K562 (cell line): ENCODE results near the gene KCNK6. TPM values are rescaled to one million over a fixed set of nuclear protein-coding genes. Genes with fewer than 3 reads are reported as not detected.

Experiments used
- ARNT ChIP-seq, 2 experiments: fragments of 450-650 bp; IDR thresholded peaks; 2 replicates each; pipeline ENCODE4 v1.6.1; 2016; ENCODE audit warnings: mild to moderate bottlenecking in 1 of 2
- ATF7 ChIP-seq: fragments of 450-650 bp; IDR thresholded peaks from 2 replicates; pipeline ENCODE4 v1.7.1; 2014; ENCODE audit warnings: mild to moderate bottlenecking, moderate library complexity
- BMI1 ChIP-seq: fragments of 150-350 bp; IDR thresholded peaks from 2 replicates; pipeline ENCODE4 v1.6.1; 2014; ENCODE audit warnings: low read length
- C11orf30 ChIP-seq: fragments of 450-650 bp; IDR thresholded peaks from 2 replicates; pipeline ENCODE4 v1.6.1; 2016; ENCODE audit warnings: low read depth, mild to moderate bottlenecking
- CREBBP ChIP-seq: IDR thresholded peaks from one replicate; pipeline ENCODE4 v1.6.1; 2012; ENCODE audit warnings: low read depth, mild to moderate bottlenecking, control low read depth, inconsistent platforms, low read length
- FOXA1 ChIP-seq: fragments of 450-650 bp; IDR thresholded peaks from 2 replicates; pipeline ENCODE4 v1.6.1; 2016; ENCODE audit warnings: mild to moderate bottlenecking, borderline replicate concordance
- GTF2F1 ChIP-seq: IDR thresholded peaks from 2 replicates; pipeline ENCODE4 v1.6.1; 2011; ENCODE audit warnings: low read depth, low read length, improper control_type of control experiment
- KHSRP ChIP-seq: fragments of 450-650 bp; IDR thresholded peaks from 2 replicates; pipeline ENCODE4 v1.6.1; 2017
- MXI1 ChIP-seq: IDR thresholded peaks from 2 replicates; pipeline ENCODE4 v1.6.1; 2011; ENCODE audit warnings: low read depth, mild to moderate bottlenecking, improper control_type of control experiment, low read length
- POLR3A ChIP-seq: IDR thresholded peaks from 2 replicates; pipeline ENCODE4 v1.6.1; 2011; ENCODE audit warnings: borderline replicate concordance, mild to moderate bottlenecking, moderate library complexity; ENCODE audit not compliant: insufficient read length, insufficient read depth; ENCODE audit errors: extremely low read depth
- PURB ChIP-seq: sonication (generic); formaldehyde crosslinking; IDR thresholded peaks from 2 replicates; pipeline ENCODE4 v1.9.0; 2021; ENCODE audit warnings: low read depth, mild to moderate bottlenecking, missing genetic modification reagents
- WHSC1 ChIP-seq: IDR thresholded peaks from one replicate; pipeline ENCODE4 v1.6.1; 2012; ENCODE audit warnings: low read length, control low read depth, inconsistent platforms
- XRCC3 ChIP-seq: fragments of 450-650 bp; IDR thresholded peaks from 2 replicates; pipeline ENCODE4 v1.6.1; 2017; ENCODE audit warnings: mild to moderate bottlenecking, moderate library complexity
- ZBTB12 ChIP-seq: fragments of 250-450 bp; sonication (Bioruptor Pico); IDR thresholded peaks from 2 replicates; pipeline ENCODE4 v1.4.0; 2020
- ZNF134 ChIP-seq: fragments of 250-450 bp; sonication (Bioruptor Pico); conservative IDR thresholded peaks from 2 replicates; pipeline ENCODE4 v1.4.0; 2020
- ZNF316 ChIP-seq: fragments of 450-650 bp; IDR thresholded peaks from 2 replicates; pipeline ENCODE4 v1.6.1; 2016
- ZNF57 ChIP-seq: fragments of 450-650 bp; formaldehyde crosslinking; IDR thresholded peaks from 2 replicates; pipeline ENCODE4 v1.4.0; 2020; ENCODE audit warnings: mild to moderate bottlenecking, moderate library complexity
- polyA plus RNA-seq, 8 experiments: library from polyadenylated mRNA; depleted of rRNA in 4 of 8; stranded (reverse) in 5 of 8; unstranded in 3 of 8; fragments of >200 nt; fragmentation: Nextera tagmentation in 2 of 8; fragmentation: Illumina TruSeq in 1 of 8; extraction: Ambion mirVana in 2 of 8; extraction: Trizol in 1 of 8; gene quantifications; 2 replicates each; pipeline versions ENCODE4 v1.2.1 to v1.2.3, GENCODE V29; 2011 to 2014; ENCODE audit warnings: inconsistent platforms in 1 of 8, missing spikeins in 1 of 8
- total RNA-seq, 7 experiments: library from RNA; depleted of rRNA in 6 of 7; stranded (reverse); fragments of >200 nt in 6 of 7; fragmentation: Illumina TruSeq in 2 of 7; extraction: Trizol in 2 of 7; gene quantifications; 2 replicates each; pipeline versions ENCODE4 v1.2.1 to v1.2.3, GENCODE V29; 2011 to 2021; ENCODE audit warnings: low replicate concordance in 1 of 7

Gene KCNK6
- total and polyA plus RNA-seq, 9 of the 15 experiments (the other 6 are each of a cell fraction or from before 2014, with no cell fraction given): 0.05 to 0.42 (median 0.15) TPM

GRCh38 chr19:38317104-38317612, 2.5 kb upstream of the KCNK6 start (continued):
- TF ChIP-seq KHSRP: peak; percentile 61; the same call in 1 of the 2 replicates
- no peak for TF ChIP-seq BMI1
- TF ChIP-seq MXI1: no peak
- TF ChIP-seq ARNT (IDR thresholded peaks at IDR 0.05): peak; percentile 75 to 96; a peak in 3 of 4 replicates
- no peak for TF ChIP-seq ZNF316
- TF ChIP-seq ZNF57 (CRISPR knock-in tag): no peak
- no peak for TF ChIP-seq ZNF134 (CRISPR knock-in tag)
- TF ChIP-seq ATF7: peak; percentile 85; the same call in 1 of the 2 replicates
- TF ChIP-seq ZBTB12: peak; percentile 46; the same call in 1 of the 2 replicates
- TF ChIP-seq C11orf30: no peak
- no peak for TF ChIP-seq FOXA1
- no peak for TF ChIP-seq CREBBP
- no peak; the same call in 1 of the 2 replicates for TF ChIP-seq GTF2F1
- no peak for TF ChIP-seq PURB (CRISPR knock-in tag)
- no peak for TF ChIP-seq WHSC1
- TF ChIP-seq XRCC3: no peak
- no peak for TF ChIP-seq POLR3A
